Activated CD8-positive, alpha-beta T cell treated with anti-CD3 and anti-CD28 coated beads for 36 hours (primary cell): ENCODE measurements around the gene CDH13. TPM values are rescaled to one million over a fixed set of nuclear protein-coding genes. Genes with fewer than 3 reads are reported as not detected.

Experiments used
- ATAC-seq: fragments of 200-7000 bp; cut with Tn5 transposase; one replicate; pipeline ENCODE4 v1.10.0; 2021; ENCODE audit warnings: mild to moderate bottlenecking, moderate library complexity
- CTCF ChIA-PET: fragments of 350-600 bp; sonication (Branson Sonifier 250); formaldehyde crosslinking; loops from one replicate; lab custom pipeline; 2021; ENCODE audit warnings: antibody characterized with exemption; lab: Charles Lee
- POLR2A ChIA-PET: fragments of 350-600 bp; sonication (Branson Sonifier 250); formaldehyde crosslinking; loops from one replicate; lab custom pipeline; 2021; ENCODE audit warnings: antibody characterized with exemption; lab: Charles Lee
- DNase-seq: peaks from one replicate; pipeline ENCODE4 v3.0.0-alpha.2; 2020
- H3K27ac Mint-ChIP-seq: one replicate; pipeline ENCODE4 v1.8.0; 2021; ENCODE audit warnings: mild to moderate bottlenecking, mixed read lengths
- H3K27me3 Mint-ChIP-seq: one replicate; pipeline ENCODE4 v1.8.0; 2021; ENCODE audit warnings: mixed read lengths
- H3K36me3 Mint-ChIP-seq: one replicate; pipeline ENCODE4 v1.8.0; 2021; ENCODE audit warnings: low read depth, mixed read lengths
- H3K4me1 Mint-ChIP-seq: one replicate; pipeline ENCODE4 v1.8.0; 2021; ENCODE audit warnings: low read depth, mixed read lengths
- H3K4me3 Mint-ChIP-seq: one replicate; pipeline ENCODE4 v1.8.0; 2021; ENCODE audit warnings: mild to moderate bottlenecking, moderate library complexity, mixed read lengths
- H3K9me3 Mint-ChIP-seq: one replicate; pipeline ENCODE4 v1.8.0; 2021; ENCODE audit warnings: mixed read lengths
- CTCF ChIP-seq: fragments of 200-600 bp; IDR thresholded peaks from one replicate; pipeline ENCODE4 v1.8.0; 2022; ENCODE audit warnings: antibody characterized with exemption, mild to moderate bottlenecking
- intact Hi-C: fragments of 100-400 bp; cut with micrococcal nuclease; formaldehyde crosslinking; loops from one replicate; pipeline ENCODE4 v1.10.0; 2022
- total RNA-seq, 2 experiments: library from RNA; stranded (reverse); gene quantifications; one replicate each; pipeline ENCODE4 v1.2.3, GENCODE V29; 2021

The CDH13 gene
- total RNA-seq, 2 experiments from 2014 or later, result not detected

GRCh38 chr16:83354015-83354414 is 727.2 kb downstream of the CDH13 start:
- Mint-ChIP-seq H3K4me1 (no peaks in the 10 kb centered on the region), H3K27me3 (no peaks in the 10 kb centered on the region), H3K36me3 (no peaks in the 10 kb centered on the region), H3K9me3 (no peaks in the 10 kb centered on the region), H3K27ac (no peak overlapping the region), H3K4me3 (no peak overlapping the region)
- no peak for ATAC-seq
- ChIA-PET CTCF (no interaction called here), POLR2A (no interaction called here)
- TF ChIP-seq CTCF, result no peak
- intact Hi-C loops, result no loop called here
- no peak for DNase-seq

- ChIA-PET POLR2A (no interaction called here), CTCF (interaction anchor here (0.7 to 1.8 kb wide), 5 partner anchors 9 to 1092 kb away, joined by 3 to 5 read pairs (median 3); no protein-coding TSS in a partner anchor)
- Mint-ChIP-seq H3K27me3 (no peaks in the 10 kb centered on the region), H3K9me3 (no peaks in the 10 kb centered on the region), H3K4me1 (no peaks in the 10 kb centered on the region), H3K36me3 (no peaks in the 10 kb centered on the region), H3K27ac (no peak overlapping the region), H3K4me3 (no peak overlapping the region)
- intact Hi-C loops, result no loop called here
- DNase-seq (peak; percentile 2), ATAC-seq (no peak)
- TF ChIP-seq CTCF, result no peak
These were observed 728.9 kb downstream of the CDH13 start for GRCh38 chr16:83355570-83356218.

GRCh38 chr16:83356266-83356665 is 729.5 kb downstream of the CDH13 start:
- Mint-ChIP-seq H3K4me3 (no peak overlapping the region), H3K27ac (no peak overlapping the region), H3K9me3 (no peaks in the 10 kb centered on the region), H3K27me3 (no peaks in the 10 kb centered on the region), H3K4me1 (no peaks in the 10 kb centered on the region), H3K36me3 (no peaks in the 10 kb centered on the region)
- CTCF ChIA-PET, result interaction anchor here (0.7 to 1.8 kb wide), 6 partner anchors 8 to 82 kb away, joined by 3 to 5 read pairs (median 3); no protein-coding TSS in a partner anchor
- intact Hi-C loops, result no loop called here
- POLR2A ChIA-PET, result no interaction called here
- ATAC-seq, result no peak
- TF ChIP-seq CTCF, result peak; percentile 48
- peak; percentile 24 for DNase-seq

- H3K9me3 Mint-ChIP-seq, result no peaks in the 10 kb centered on the region
These were observed 730.2 kb downstream of the CDH13 start for GRCh38 chr16:83356986-83357385.

More at GRCh38 chr16:83356986-83357385, 730.2 kb downstream of the CDH13 start:
- no peak for TF ChIP-seq CTCF
- Mint-ChIP-seq H3K27ac (no peak overlapping the region), H3K4me3 (no peak overlapping the region), H3K36me3 (no peaks in the 10 kb centered on the region), H3K4me1 (no peaks in the 10 kb centered on the region), H3K27me3 (peaks cover under 1% of the 10 kb centered on the region)
- DNase-seq (no peak), ATAC-seq (no peak)
- POLR2A ChIA-PET, result no interaction called here
- CTCF ChIA-PET, result interaction anchor here (0.7 to 1.8 kb wide), 6 partner anchors 9 to 1093 kb away, joined by 3 to 5 read pairs (median 3); no protein-coding TSS in a partner anchor
- intact Hi-C loops, result no loop called here
